Suprapubic skin (tissue), 4 donors: ENCODE results near the gene SIRT6. TPM values are rescaled to one million over a fixed set of nuclear protein-coding genes. Genes with fewer than 3 reads are reported as not detected.
A peak's percentile ranks its signal among the peaks of the same experiment; 100 is the strongest.

Source experiments
- DNase-seq, 2 donors: peaks; one replicate each; pipeline ENCODE4 v3.0.0-alpha.2; 2019; ENCODE audit warnings: low spot score in 2 of 2
- H3K27ac ChIP-seq: fragments of 200-600 bp; sonication (generic); one replicate; pipeline ENCODE4 v1.5.1; 2019
- H3K27me3 ChIP-seq: fragments of 200-600 bp; sonication (generic); one replicate; pipeline ENCODE4 v1.5.1; 2019
- H3K36me3 ChIP-seq: fragments of 200-600 bp; sonication (generic); one replicate; pipeline ENCODE4 v1.5.1; 2019
- H3K4me1 ChIP-seq: fragments of 200-600 bp; sonication (generic); one replicate; pipeline ENCODE4 v1.5.1; 2019
- H3K4me3 ChIP-seq: fragments of 200-600 bp; sonication (generic); one replicate; pipeline ENCODE4 v1.5.1; 2019; ENCODE audit warnings: mild to moderate bottlenecking
- H3K9me3 ChIP-seq: fragments of 200-600 bp; sonication (generic); one replicate; pipeline ENCODE4 v1.5.1; 2019
- EP300 ChIP-seq: sonication (generic); formaldehyde crosslinking; IDR thresholded peaks from one replicate; pipeline ENCODE4 v1.6.1; 2017; ENCODE audit warnings: antibody characterized with exemption
- POLR2A ChIP-seq, 2 donors: fragments of 450-650 bp; IDR thresholded peaks; one replicate each; pipeline ENCODE4 v1.6.1; 2017; ENCODE audit warnings: antibody characterized with exemption in 2 of 2, mild to moderate bottlenecking in 2 of 2, moderate library complexity in 2 of 2
- POLR2AphosphoS5 ChIP-seq, 3 donors: sonication (generic); formaldehyde crosslinking; IDR thresholded peaks; one replicate each; pipeline ENCODE4 v1.6.1; 2017; ENCODE audit warnings: antibody characterized with exemption in 3 of 3
- whole genome bisulfite sequencing: methylation state at CpG from one replicate; pipeline ENCODE4 v1.1.5; 2018; 5-methylcytosine and 5-hydroxymethylcytosine counted together
- total RNA-seq, 4 donors: library from RNA; depleted of rRNA; stranded (reverse); fragments of >200 nt; gene quantifications; one replicate each; pipeline ENCODE4 v1.1.0, GENCODE V29; 2016
- TF ChIP-seq, protein P1 (sequence below), 2 donors: fragments of 200-600 bp in 1 of 2; fragments of 450-650 bp in 1 of 2; sonication (generic) in 1 of 2; IDR thresholded peaks; one replicate each; pipeline ENCODE4 v1.5.1; 2016 to 2019; ENCODE audit warnings: antibody characterized with exemption in 2 of 2, mild to moderate bottlenecking in 1 of 2, moderate library complexity in 1 of 2

Gene SIRT6
- total RNA-seq, 4 donors from 2014 or later: 28.1 to 45.7 (median 31.8) TPM

DNA sequence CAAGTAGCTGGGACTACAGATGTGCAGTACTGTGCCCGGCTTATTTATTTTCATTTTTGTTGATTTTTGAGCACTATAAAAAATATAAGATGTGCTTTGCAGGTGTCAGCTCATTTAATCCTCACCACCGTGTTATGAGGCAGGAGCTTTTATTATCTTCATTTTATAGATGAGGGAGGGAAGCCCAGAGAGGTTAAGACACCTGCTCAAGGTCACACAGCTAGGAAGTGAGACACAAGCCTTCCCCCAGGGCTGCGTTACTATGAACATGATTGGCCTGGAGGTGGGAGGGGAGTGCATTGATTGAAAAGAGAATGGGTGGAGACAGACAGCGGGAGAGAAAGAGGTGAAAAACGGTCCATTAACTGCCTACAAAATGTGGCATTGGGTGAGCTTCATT, 7.3 kb upstream of the SIRT6 start:
- Histone ChIP-seq H3K4me3 (no peak overlapping the region), H3K27me3 (peaks cover 10% of the 10 kb centered on the region)

DNA sequence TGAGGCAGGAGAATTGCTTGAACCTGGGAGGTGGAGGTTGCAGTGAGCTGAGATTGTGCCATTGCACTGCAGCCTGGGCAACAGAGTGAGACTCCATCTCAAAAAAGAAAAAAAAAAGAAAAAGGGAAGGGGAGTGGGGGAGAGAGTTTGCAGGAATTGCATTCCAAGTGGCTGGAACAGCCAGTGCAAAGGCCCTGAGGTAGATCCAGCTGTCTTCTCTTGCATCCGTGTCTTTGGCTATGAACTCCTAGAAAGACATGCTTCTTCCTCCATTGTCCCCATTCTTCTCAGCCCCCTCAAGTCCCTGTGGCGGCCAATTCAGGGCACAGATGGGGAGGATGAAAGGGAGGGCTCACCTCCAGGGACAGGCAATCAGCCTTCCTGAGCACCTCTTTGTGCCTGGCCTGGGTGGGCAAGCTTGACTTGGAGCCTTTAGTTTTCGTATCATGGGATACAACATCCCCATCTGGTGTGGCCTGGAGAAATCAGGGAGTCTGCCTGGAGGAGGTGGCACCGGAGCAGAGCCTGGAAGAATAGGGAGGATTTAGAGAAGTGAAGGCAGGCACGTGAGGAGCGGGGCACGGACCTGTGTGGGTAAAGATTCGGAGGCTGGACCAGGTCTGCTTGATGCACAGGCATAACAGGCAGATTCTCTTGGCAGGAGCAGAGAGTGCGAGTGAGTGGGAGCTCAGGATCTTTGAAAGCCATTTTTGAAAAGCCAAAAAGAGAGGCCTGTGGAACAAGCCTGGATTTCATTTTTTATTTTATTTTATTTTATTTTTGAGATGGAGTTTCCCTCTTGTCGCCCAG, 5.2 kb upstream of the SIRT6 start:
- WGBS: 89% methylated on average over 10 of the region's 10 CpGs
- H3K36me3 ChIP-seq: no peaks in the 10 kb centered on the region
- no peak overlapping the region for H3K27ac ChIP-seq
- H3K4me1 ChIP-seq: peaks cover 10% of the 10 kb centered on the region
- DNase-seq: no peak
- no peak overlapping the region for H3K4me3 ChIP-seq
- TF ChIP-seq, protein P1, sequence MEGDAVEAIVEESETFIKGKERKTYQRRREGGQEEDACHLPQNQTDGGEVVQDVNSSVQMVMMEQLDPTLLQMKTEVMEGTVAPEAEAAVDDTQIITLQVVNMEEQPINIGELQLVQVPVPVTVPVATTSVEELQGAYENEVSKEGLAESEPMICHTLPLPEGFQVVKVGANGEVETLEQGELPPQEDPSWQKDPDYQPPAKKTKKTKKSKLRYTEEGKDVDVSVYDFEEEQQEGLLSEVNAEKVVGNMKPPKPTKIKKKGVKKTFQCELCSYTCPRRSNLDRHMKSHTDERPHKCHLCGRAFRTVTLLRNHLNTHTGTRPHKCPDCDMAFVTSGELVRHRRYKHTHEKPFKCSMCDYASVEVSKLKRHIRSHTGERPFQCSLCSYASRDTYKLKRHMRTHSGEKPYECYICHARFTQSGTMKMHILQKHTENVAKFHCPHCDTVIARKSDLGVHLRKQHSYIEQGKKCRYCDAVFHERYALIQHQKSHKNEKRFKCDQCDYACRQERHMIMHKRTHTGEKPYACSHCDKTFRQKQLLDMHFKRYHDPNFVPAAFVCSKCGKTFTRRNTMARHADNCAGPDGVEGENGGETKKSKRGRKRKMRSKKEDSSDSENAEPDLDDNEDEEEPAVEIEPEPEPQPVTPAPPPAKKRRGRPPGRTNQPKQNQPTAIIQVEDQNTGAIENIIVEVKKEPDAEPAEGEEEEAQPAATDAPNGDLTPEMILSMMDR (IDR thresholded peaks at IDR 0.05): no peak
- TF ChIP-seq POLR2A (IDR thresholded peaks at IDR 0.05) (no peak), EP300 (no peak), POLR2AphosphoS5 (IDR thresholded peaks at IDR 0.05) (no peak)
- H3K9me3 ChIP-seq: no peaks in the 10 kb centered on the region
- H3K27me3 ChIP-seq: peaks cover 3% of the 10 kb centered on the region

More for the DNA sequence above, 7.3 kb upstream of the SIRT6 start:
- no peak for DNase-seq
- WGBS: 83% methylated on average over 5 of the region's 5 CpGs
- H3K4me1 ChIP-seq: no peaks in the 10 kb centered on the region
- no peak overlapping the region for H3K27ac ChIP-seq
- no peaks in the 10 kb centered on the region for H3K9me3 ChIP-seq
- no peaks in the 10 kb centered on the region for H3K36me3 ChIP-seq
- TF ChIP-seq POLR2AphosphoS5 (IDR thresholded peaks at IDR 0.05): no peak
- TF ChIP-seq POLR2A (IDR thresholded peaks at IDR 0.05): no peak
- TF ChIP-seq, protein P1 (IDR thresholded peaks at IDR 0.05): no peak
- TF ChIP-seq EP300: no peak

DNA sequence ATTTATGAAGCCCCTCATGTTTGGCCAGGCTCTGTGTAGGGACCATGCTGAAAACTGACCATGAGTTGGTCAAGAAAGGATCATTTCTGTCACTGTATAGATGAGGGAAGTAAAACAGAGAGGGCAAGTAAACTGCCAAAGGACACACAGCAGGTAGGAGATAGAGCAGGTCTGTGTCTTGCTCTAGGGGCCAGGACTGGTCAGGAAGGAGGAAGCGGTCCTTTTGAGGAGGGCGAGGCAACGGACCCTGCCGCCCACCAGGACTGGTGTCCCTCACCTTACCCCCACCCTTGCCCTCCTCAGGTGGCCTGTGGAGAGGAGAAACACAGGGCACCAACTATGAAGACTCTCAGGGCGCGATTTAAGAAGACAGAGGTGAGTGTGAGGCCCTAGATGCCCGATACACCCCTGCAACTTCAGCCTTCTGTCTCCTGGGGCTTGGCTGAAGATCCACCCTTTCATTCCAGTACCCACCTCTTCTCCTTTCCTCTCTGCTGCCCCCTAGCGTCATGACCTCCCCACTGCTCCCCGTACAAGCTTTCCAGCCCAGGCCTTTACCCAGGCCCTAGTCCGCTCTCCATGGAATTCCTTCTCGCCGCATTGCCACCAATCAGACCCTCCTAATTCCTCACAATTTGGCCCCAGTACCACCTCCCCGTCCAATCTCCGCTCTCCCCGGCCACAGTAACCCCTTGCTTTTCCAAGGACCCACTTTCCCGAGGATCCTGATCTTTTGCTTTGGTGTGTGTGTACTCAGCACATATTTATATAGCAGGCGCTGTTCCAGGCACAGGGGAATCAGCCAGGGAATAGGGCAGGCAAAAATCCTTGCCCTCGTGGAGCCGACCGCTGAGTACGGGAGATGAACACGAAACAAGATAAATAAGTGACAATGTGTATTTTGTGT, 4.0 kb upstream of the SIRT6 start:
- H3K27ac ChIP-seq: no peak overlapping the region
- H3K4me1 ChIP-seq: peaks cover 15% of the 10 kb centered on the region
- TF ChIP-seq, protein P1 (IDR thresholded peaks at IDR 0.05): peak; percentile 7 to 60
- TF ChIP-seq EP300 (no peak), POLR2AphosphoS5 (IDR thresholded peaks at IDR 0.05) (no peak)
- peaks cover 3% of the 10 kb centered on the region for H3K27me3 ChIP-seq
- H3K9me3 ChIP-seq: no peaks in the 10 kb centered on the region
- WGBS: 42% methylated on average over 22 of the region's 22 CpGs
- no peak for DNase-seq
- H3K4me3 ChIP-seq: no peak overlapping the region
- no peaks in the 10 kb centered on the region for H3K36me3 ChIP-seq

DNA sequence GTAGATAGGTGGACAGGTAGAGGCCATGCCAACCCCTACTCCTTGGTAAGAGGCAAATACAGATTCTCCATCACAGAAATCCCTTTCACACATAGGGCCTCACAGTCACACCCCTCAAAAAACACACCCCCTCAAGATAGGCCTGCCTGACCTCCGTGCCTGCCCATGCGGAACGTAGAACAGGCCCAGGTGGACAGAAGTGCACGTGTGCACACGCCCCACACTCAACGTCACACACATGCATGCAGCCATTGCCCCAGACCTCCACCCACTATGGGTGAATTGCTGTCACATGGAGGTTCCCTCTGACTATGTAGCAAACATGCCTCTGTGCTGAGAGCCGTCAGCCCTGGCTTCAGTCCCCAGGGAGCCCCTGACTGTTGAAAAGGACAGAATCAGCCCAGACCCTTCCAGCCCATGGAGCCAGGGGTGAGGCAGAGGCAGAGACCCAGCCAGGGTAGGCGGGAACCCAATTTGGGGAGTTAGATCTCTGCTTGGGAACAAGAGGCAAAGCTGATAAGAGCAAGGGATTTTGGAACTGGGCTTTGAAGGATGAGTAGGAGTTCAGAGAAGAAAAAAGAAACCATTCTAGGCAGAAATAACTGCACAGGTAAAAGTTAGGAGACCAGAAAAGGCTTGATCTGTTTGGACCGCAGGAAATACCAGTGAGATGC, 3.2 kb upstream of the SIRT6 start:
- Histone ChIP-seq H3K36me3 (peaks cover 2% of the 10 kb centered on the region), H3K4me3 (no peak overlapping the region), H3K27ac (no peak overlapping the region), H3K27me3 (peaks cover 3% of the 10 kb centered on the region), H3K9me3 (no peaks in the 10 kb centered on the region), H3K4me1 (peaks cover 23% of the 10 kb centered on the region)
- TF ChIP-seq POLR2A (IDR thresholded peaks at IDR 0.05) (no peak), EP300 (no peak), POLR2AphosphoS5 (IDR thresholded peaks at IDR 0.05) (no peak)
- TF ChIP-seq, protein P1 (IDR thresholded peaks at IDR 0.05): no peak
- WGBS: 56% methylated on average over 8 of the region's 9 CpGs
- DNase-seq: no peak
